Neuron (in vitro differentiated cells): ENCODE results near the gene RIT1.
A peak's percentile ranks its signal among the peaks of the same experiment; 100 is the strongest.

Experiments used
- H2AFZ ChIP-seq: one replicate; pipeline ENCODE4 v1.6.1; 2013; ENCODE audit warnings: low read depth, mild to moderate bottlenecking, inconsistent platforms, low read length, moderate library complexity
- H3K27me3 ChIP-seq: one replicate; pipeline ENCODE4 v1.6.1; 2013; ENCODE audit warnings: low read length; ENCODE audit not compliant: insufficient read depth
- H3K36me3 ChIP-seq: one replicate; pipeline ENCODE4 v1.6.1; 2013; ENCODE audit warnings: low read length; ENCODE audit not compliant: insufficient read depth
- H3K4me1 ChIP-seq: one replicate; pipeline ENCODE4 v1.6.1; 2013; ENCODE audit warnings: low read length; ENCODE audit not compliant: insufficient read depth
- H3K4me3 ChIP-seq: 2 replicates; pipeline ENCODE4 v1.5.1; 2013; ENCODE audit warnings: mild to moderate bottlenecking, low read length, moderate library complexity
- H3K9me3 ChIP-seq: one replicate; pipeline ENCODE4 v1.6.1; 2013; ENCODE audit warnings: low read length

Gene RIT1

GRCh38 chr1:155911156-155912055, at the start of gene RIT1:
Gene RIT1 (minus strand): TSS chr1:155911349. CDS start chr1:155910761, 588 bp downstream.
- Histone ChIP-seq H3K27me3 (no peaks in the 10 kb centered on the region), H2AFZ (no peak within 1 kb of the TSS), H3K4me1 (peaks cover 41% of the 10 kb centered on the region), H3K9me3 (no peaks in the 10 kb centered on the region), H3K4me3 (peak within 1 kb of the TSS; percentile 68), H3K36me3 (peaks cover 68% of the 10 kb centered on the region)

- Histone ChIP-seq H3K9me3 (no peaks in the 10 kb centered on the region), H3K27me3 (no peaks in the 10 kb centered on the region), H3K36me3 (peaks cover 83% of the 10 kb centered on the region), H3K4me1 (no peaks in the 10 kb centered on the region), H3K4me3 (no peak overlapping the region), H2AFZ (no peak overlapping the region)
Observed at GRCh38 chr1:155960081-155960745, 49.1 kb upstream of the RIT1 start.

- Histone ChIP-seq H3K9me3 (no peaks in the 10 kb centered on the region), H2AFZ (no peak overlapping the region), H3K4me1 (no peaks in the 10 kb centered on the region), H3K4me3 (no peak overlapping the region), H3K36me3 (peaks cover 85% of the 10 kb centered on the region), H3K27me3 (no peaks in the 10 kb centered on the region)
Observed at GRCh38 chr1:155957411-155957915, 46.3 kb upstream of the RIT1 start.

- H3K4me1 ChIP-seq, result no peaks in the 10 kb centered on the region
- H3K27me3 ChIP-seq, result no peaks in the 10 kb centered on the region
- H3K9me3 ChIP-seq, result no peaks in the 10 kb centered on the region
- no peak overlapping the region for H3K4me3 ChIP-seq
- no peak overlapping the region for H2AFZ ChIP-seq
- peaks cover 85% of the 10 kb centered on the region for H3K36me3 ChIP-seq
Observed at GRCh38 chr1:155954645-155955044, 43.5 kb upstream of the RIT1 start.

GRCh38 chr1:155952505-155952890, 41.3 kb upstream of the RIT1 start:
- no peaks in the 10 kb centered on the region for H3K27me3 ChIP-seq
- no peaks in the 10 kb centered on the region for H3K9me3 ChIP-seq
- H3K4me3 ChIP-seq, result no peak overlapping the region
- no peak overlapping the region for H2AFZ ChIP-seq
- peaks cover 82% of the 10 kb centered on the region for H3K36me3 ChIP-seq
- H3K4me1 ChIP-seq, result no peaks in the 10 kb centered on the region

GRCh38 chr1:155951753-155952504, 40.8 kb upstream of the RIT1 start:
- H3K36me3 ChIP-seq, result peaks cover 81% of the 10 kb centered on the region
- H3K4me3 ChIP-seq, result no peak overlapping the region
- no peak overlapping the region for H2AFZ ChIP-seq
- no peaks in the 10 kb centered on the region for H3K9me3 ChIP-seq
- H3K4me1 ChIP-seq, result no peaks in the 10 kb centered on the region
- no peaks in the 10 kb centered on the region for H3K27me3 ChIP-seq

GRCh38 chr1:155950829-155951228, 39.7 kb upstream of the RIT1 start:
- Histone ChIP-seq H3K27me3 (no peaks in the 10 kb centered on the region), H3K4me1 (no peaks in the 10 kb centered on the region), H3K4me3 (no peak overlapping the region), H2AFZ (no peak overlapping the region), H3K36me3 (peaks cover 81% of the 10 kb centered on the region), H3K9me3 (no peaks in the 10 kb centered on the region)

- no peak overlapping the region for H2AFZ ChIP-seq
- no peaks in the 10 kb centered on the region for H3K9me3 ChIP-seq
- H3K4me3 ChIP-seq, result no peak overlapping the region
- no peaks in the 10 kb centered on the region for H3K27me3 ChIP-seq
- H3K36me3 ChIP-seq, result peaks cover 58% of the 10 kb centered on the region
- H3K4me1 ChIP-seq, result no peaks in the 10 kb centered on the region
Observed at GRCh38 chr1:155947741-155948140, 36.6 kb upstream of the RIT1 start.

- H3K4me1 ChIP-seq, result no peaks in the 10 kb centered on the region
- H3K9me3 ChIP-seq, result no peaks in the 10 kb centered on the region
- peaks cover 54% of the 10 kb centered on the region for H3K36me3 ChIP-seq
- no peaks in the 10 kb centered on the region for H3K27me3 ChIP-seq
- no peak overlapping the region for H2AFZ ChIP-seq
- H3K4me3 ChIP-seq, result no peak overlapping the region
Observed at GRCh38 chr1:155947292-155947691, 36.1 kb upstream of the RIT1 start.

- Histone ChIP-seq H3K9me3 (no peaks in the 10 kb centered on the region), H3K27me3 (no peaks in the 10 kb centered on the region), H3K36me3 (peaks cover 48% of the 10 kb centered on the region), H3K4me3 (no peak overlapping the region), H3K4me1 (no peaks in the 10 kb centered on the region), H2AFZ (no peak overlapping the region)
Observed at GRCh38 chr1:155946633-155947219, 35.6 kb upstream of the RIT1 start.

- no peak overlapping the region for H3K4me3 ChIP-seq
- H3K27me3 ChIP-seq, result no peaks in the 10 kb centered on the region
- H3K9me3 ChIP-seq, result no peaks in the 10 kb centered on the region
- H3K4me1 ChIP-seq, result no peaks in the 10 kb centered on the region
- no peak overlapping the region for H2AFZ ChIP-seq
- peaks cover 27% of the 10 kb centered on the region for H3K36me3 ChIP-seq
Observed at GRCh38 chr1:155944444-155944799, 33.3 kb upstream of the RIT1 start.

GRCh38 chr1:155942578-155943141, 31.5 kb upstream of the RIT1 start:
- Histone ChIP-seq H3K27me3 (no peaks in the 10 kb centered on the region), H2AFZ (no peak overlapping the region), H3K4me1 (no peaks in the 10 kb centered on the region), H3K4me3 (no peak overlapping the region), H3K36me3 (peaks cover 14% of the 10 kb centered on the region), H3K9me3 (no peaks in the 10 kb centered on the region)
